ENCODE measurements around the gene SERPINB6.

Gene SERPINB6

DNA sequence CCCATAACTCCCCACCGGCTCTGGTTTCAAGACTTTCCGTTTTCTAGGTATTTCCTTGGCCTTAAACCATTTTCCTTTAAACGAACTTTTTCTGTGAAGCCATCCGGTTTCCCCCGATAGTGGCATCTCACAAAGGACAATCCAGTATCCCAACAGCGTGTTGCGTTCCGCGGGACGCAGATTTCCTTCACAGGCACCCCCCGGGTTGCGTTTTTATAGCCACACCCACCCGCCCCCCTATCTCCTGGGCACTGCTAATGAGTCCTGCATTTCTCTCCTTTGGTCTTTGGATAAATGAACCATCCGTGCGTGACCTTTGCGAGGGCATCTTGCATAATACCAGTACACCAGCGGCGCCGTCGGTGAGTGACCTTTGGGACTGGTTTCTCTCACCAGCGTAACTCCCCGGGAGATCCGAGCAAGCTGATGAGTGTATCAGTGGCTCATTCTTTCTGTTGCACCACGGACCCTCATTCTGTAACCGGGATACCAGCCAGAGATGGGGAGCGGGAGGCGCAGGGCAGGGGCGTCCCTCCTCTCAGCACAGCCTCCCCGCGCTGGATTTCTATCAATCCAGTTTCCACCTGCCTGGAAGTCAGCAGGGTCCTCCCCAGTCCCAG is 27.7 kb upstream of the SERPINB6 start:
- no peak for DNase-seq

DNA sequence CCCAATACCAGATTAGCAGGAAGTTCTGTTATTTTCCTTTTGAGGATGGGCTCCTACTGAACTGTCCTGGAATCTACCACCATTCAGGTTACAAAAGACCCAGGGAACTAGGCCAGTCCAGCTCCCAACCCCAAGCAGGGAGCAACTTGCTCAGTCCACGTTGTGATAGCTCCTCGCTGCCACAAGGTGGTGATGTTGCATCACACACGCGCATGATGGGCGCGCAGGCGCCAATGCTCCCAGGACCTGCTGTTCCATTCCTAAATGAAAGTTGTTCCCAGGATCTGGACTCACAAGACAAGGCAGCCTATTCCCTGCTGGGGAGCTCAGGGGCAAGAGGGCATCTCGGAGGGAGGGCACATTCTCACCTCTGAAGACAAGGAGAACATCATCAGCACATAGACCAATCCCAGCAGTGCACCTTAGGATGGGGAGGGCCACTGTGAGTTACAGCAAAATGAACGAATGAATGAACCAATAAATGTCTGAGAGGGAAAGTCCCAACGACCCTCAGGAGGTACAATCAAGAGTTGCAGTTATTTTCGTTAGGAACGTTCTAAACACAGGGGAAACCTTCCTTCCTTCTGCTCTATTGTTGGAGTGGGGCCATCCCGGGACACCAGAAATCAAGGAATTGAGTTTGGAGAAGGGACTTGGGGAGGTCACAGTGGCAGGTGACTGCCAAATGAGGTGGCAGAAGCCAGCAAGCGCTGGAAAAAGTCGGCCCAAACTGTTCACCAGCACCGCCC is 27.1 kb upstream of the SERPINB6 start:
- peak; percentile 27 for DNase-seq

DNA sequence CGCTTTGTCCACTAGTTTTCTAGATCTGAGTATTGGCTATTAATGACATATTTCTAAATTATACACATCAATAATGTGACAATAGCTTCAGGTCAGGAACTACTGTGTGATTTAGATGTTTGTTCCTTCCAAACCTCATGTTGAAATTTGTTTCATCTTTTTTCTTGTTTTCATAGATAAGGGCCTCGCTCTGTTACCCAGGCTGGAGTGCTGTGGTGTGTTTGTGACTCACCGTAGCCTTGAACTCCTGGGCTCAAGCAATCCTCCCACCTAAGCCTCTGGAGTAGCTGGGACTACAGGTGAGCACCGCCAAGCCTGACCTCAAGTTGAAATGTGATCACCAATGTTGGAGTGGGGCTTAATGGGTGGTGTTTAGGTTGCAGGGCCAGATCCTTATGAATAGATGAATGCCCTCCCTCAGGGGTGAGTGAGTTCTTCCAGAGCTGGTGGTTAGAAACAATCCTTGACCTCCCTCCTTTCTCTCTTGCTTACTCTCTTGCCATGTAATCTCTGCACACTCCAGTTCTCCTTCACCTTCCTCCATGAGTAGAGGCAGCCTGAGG is 22.5 kb upstream of the SERPINB6 start:
- DNase-seq, result no peak

DNA sequence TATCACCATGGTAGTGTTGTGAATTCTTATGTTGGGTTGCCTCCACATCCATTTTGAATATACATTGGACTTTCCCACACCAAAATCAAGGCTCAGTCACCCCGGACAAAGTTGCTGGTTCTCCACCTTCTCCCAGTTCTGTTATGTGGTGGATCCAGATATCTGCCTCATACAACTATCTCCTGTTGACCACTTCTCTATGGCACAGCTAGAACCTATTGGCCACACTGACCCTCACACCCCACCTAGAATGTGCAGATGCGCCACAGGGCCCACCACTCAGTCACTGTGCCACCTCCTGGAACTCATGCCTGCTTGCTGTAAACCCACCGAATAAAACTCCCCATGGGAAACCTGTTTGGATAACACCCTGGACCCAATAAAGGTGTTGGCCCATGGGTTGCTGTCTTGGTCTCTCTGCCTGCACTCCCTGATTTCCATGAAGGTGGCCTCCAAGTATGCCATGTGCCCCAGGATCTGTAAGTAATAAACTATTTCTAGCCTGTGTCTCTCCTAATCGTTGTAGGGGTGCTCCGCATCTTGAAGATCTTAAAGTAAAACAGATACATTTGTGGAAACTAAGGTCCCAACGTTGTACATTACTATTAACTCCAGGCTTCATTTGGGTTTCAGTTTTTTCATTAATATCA is 21.1 kb upstream of the SERPINB6 start:
- no peak for DNase-seq

DNA sequence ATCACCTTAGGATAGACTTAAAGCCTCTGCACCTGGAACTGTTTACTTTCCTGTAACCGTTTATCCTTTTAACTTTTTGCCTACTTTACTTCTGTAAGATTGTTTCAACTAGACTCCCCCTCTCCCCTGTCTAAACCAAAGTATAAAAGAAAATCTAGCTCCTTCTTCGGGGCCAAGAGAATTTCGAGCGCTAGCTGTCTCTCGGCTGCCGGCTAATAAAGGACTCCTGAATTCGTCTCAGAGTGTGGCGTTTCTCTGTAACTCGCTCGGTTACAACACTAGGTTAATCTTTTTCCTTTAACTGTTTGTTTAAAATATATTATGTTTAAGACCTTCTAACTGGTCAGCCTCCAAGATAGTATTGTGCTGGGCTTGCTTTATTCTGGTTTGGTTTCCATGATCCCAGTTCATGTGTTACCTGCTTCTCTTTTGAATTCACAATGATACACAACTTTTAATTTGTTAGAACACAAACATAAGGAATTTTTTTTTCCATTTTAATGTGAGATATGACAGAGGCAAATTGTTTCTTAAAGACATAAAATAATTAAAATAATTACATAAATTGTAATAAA is 19.7 kb upstream of the SERPINB6 start:
- DNase-seq, result no peak

DNA sequence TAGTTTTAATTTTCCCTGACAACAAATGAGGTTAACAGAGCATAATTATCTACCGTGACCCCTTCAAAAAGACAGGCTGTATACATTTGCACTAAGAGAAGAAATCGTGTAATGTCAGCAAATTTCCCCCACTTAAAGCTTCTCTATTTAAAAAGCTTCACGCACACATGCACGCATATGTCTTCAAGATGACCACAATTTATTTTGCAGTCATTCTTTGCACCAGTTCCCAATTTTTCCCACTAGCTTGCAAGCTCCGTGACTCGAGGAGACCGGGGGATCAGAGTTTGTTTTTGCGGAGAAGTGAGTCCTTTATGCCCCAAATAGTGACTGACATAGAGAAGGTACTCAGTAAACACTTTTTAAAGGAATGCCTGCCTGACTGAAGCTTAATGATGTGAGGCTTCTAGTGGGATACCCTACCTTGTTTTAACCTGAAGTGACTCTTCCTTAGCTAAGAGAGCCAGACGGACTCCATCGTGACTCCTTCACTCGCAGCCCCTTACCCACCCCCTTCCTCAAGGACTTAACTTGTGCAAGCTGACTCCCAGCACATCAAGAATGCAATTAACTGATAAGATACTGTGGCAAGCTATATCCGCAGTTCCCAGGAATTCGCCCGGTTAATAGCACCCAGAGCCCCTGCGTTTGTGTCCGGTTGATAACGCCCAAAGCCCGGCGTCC is 19.0 kb upstream of the SERPINB6 start:
- DNase-seq, result peak; percentile 80

DNA sequence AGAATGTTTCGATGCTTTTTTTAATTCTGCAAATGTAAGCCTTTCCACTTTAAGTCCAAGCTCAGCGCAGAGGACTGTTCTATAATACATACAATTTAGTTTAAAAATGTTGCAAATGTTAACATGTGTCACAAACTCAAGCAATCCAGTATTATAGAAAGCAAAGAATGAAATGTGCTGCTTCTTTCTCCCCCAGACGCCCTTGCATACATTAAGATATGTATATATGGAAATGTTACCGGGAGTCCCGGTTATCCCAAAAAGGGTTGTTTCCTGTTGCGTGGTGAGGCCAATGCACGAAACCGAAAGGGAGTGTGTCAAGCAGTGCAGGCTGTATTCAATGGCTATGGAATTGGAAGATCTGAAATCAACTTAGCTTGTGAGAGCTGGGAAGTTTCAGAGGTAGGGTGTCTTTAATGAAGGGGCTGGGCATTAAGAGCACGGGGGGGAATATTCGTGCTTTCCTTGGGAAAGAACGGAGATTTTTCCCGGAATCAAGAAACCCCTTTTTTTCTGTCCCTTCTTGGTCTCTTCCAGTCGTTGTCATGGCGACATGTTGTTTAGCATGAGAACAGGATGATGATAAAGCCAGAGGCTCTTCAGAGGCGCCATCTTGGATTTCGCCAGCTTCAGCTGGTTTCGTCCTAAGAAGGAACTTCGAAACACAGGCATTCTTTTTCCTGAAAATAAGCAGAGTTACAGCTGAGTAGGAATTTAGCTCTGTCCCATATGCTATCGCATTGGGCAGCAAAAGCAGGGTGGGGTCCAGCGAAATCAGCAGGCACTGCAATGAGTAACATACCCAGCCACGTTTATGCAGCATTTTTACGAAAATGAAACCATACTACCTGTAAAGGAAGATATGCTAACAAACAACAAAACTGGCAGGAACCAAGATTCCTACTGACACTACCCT is 18.2 kb upstream of the SERPINB6 start:
- DNase-seq, result peak; percentile 99

DNA sequence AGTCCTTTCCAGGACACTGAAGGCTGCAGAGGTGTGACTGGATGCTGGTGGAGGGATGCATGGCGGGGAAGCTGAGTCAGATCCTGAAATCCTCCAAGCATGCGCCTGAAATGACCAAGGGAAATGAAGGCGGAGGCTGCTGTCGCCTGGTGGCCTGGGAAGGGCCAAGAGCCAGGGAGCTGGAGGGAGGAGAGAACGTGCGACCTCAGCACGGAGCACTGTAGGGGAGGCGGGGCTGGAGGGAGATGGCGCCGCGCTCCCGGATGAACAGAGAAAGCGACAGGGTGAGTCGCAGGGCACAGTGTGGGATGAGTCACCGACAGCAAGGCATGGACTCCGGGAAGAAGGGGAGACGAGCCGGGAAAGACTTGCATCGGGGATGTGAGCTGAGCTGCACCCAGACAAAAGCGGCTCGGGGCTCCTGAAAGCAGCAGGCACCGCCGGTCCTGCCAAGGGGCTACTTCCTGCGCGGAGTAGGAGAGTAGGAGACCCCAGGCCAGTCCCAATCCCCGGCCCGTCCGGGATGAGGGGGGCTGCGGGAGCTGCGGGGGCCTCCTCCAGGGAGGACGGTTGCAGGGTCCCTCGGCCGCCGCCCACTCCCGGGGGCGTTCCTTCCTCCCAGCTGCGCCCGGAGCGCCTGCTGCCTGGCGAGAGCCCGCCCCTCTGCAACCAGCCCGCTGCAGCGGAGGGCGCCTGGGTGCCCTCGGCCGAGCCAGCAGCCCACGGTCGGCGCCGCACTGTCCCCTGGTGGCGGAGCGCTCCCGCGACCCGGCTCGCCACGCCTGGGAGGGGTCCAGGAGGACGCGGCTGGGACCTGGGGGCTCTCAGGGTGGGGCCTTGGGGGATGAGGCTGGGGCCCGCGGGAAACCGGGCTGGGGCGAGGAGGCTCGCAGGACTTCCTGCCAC is 17.3 kb upstream of the SERPINB6 start:
- peak; percentile 94 for DNase-seq

DNA sequence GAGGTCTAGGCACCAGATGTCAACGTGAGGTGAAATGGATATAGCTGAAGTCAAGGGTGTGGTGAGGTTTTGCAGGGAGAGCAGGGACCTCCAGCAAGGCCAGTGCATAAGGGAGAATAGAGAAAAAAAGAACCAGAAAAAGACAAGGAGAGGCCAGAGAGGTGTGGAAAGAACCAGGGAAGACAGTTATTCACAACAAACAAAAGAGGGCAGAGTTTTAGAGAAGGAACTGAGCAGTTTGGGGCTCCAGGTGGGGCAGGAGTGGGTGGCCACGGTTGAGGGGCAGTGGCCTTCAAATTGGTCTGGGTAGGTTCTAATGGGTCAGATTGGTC is 16.7 kb upstream of the SERPINB6 start:
- no peak for DNase-seq

DNA sequence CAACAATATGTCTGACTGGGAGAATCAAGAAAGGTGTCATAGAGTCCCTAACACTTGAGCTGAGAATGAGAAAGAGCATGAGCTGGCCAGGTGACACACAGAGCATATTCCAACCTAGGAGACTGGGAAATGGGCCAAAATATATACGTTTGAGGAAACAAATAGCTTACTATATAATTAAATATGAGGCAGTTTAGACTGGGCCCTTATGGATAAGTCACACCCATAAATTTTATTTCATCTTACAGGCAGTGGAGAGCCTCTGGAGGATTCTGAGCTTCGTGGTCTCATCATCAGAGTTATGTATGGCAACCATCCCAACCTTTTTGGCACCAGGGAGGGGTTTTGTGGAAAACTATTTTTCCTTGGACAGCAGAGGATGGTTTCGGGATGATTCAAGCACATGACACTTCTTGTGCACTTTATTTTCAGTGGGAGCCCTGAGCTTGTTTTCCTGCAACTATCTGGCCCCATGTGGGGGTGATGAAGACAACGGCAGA is 15.4 kb upstream of the SERPINB6 start:
- no peak for DNase-seq

DNA sequence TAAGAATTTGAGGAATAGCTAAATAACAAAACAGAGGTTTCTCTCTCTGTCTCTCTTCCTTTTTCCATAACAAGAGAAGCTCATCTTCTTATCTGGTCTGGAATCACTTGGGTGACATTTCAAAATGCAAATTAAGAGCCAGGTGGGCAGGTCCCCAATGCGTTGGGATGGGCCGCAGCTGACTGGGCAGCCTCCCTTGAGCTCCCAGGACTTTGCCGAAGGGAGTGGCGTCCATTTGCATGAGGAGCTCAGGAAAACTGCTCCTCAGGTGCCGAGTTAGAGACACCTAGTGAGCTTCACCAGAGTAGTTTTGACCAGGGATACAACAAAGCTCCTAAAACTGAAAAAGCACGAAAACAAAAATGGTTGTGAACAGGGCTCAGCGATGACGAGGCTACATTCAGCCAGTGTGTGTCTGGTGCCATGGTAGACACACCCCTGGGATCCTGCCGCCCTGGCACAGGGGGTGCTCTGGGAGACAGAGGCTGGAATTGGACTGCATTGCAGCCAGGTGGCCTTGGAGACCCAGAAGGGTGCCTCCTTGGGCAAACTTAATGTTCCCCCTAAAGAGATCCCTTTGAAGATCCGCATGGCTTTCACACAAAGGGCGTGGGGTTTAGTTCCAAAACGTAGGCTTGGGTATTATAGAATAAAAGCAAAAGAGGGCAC is 13.5 kb upstream of the SERPINB6 start:
- DNase-seq, result no peak

DNA sequence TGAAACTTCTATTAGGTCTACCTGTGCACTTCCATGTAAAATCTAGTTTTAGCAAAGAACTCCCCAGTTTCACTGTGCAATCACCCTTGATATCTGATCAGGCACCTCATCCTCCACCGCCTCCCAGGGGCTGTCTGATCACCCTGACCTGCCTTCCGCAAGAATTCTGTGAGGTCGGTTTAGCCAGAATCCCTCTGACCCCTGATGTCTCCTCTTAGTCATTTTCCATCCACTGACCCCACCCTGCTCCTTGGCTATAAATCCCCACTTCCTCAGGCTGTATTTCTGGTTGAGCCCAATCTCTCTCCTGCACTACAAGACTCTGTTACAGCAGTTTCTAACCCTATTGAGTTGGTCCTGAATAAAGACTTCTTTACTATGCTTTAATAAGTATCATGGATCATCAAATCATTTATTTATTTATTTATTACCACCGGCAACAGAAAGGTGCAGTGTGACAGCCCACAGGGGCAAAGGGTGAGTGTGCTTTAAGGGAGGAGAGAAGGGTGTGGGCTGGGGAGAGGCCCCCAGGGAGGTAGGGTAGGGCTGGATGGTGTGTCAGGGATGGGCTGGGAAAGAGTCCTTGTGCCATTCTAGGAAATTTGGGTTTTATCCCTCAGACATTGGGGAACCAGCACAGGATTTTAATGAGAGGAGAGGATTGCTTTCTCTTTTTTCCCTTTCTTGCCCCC is 11.2 kb upstream of the SERPINB6 start:
- DNase-seq, result no peak

DNA sequence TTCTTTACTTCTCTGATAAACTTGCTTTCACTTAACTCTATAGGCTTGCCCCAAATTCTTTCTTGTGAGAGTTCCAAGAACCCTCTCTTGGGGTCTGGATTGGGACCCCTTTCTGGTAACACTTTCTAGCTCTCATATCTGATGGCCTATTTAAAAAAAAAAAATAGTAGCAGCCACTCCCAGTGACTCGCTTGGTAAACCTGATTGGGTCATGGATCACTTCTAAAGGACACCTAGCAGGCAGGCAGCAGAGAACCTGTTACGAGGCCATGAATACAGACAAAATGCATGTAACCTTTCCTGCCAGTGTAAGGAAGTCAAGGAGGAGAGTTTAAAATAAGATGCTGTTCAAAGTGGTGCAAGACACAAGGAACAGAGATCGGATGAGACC is 9.1 kb upstream of the SERPINB6 start:
- DNase-seq, result no peak

DNA sequence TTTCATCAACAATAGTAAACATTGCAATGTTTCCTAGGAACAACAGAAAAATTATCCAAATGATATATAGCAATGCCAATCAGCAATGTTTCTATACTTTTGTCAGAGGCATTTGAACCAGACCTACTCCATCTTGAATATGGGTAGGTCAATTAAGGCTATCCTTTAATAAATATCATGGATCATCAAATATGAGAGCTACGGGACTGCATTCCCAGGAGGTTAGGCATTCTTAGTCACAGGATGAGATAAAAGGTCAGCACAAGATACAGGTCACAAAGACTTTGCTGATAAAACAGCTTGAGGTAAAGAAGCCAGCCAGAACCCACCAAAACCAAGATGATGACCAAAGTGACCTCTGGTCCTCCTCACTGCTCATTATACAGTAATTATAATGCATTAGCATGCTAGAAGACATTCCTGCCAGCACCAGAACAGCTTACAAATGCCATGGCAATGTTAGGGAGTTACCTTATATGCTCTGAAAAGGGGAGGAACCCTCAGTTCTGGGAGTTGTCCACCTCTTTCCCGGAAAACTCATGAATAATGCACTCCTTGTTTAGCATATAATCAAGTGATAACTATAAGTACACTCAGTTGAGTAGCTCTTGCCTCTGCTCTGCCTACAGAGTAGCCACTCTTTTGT is 8.6 kb upstream of the SERPINB6 start:
- DNase-seq, result no peak

DNA sequence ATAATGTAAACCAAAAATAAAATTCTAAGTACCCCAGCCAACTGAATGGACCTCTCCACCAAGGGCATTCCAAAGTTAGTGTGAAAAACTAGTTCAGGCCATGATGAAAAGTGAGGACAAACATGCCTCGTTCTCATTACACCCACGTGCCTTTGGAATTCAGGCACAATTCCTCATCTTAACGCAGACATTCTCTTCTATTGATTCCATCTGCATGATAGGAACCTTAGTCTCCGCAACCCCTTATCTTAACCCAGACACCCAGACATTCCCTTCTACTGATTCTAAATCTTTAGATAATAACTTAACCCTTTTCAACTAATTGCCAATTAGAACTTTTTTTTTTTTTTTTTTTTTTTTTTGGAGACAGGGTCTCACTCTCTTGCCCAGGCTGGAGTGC is 7.6 kb upstream of the SERPINB6 start:
- DNase-seq, result no peak

DNA sequence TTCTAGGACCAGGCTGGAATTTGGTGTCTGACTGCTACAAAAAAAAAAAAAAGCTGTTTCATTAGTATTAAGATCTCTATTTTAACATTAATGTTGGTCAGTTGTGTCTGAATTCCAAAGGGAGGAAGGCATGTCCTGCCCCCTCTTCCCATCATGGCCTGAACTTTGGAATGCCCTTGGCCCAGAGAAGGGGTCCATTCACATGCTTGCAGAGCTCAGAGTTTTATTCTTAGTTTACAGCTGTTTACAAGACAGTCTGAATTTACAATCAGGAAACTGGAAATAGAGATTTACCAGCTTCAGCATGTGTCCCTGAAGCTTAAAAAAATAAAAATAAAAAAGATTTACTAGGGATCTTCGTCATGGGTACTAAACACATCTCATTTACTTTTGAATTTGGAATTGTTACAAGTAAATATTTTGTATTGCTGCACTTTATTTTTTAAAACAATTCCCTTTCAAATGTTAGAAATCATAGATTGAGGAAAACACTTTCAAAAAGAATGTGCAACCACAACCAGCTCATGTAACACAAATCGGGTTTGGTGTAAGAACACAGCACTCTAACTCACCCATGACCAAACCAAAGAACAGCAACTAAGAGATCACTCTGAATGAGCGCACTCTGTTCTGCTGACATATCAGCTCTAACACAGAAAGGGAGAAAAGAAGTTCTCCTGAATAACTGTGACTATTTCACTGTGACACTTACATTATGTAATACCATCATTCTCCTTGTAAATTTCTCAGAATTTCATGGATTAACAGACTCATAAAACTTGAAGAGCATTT is 6.6 kb upstream of the SERPINB6 start:
- no peak for DNase-seq

DNA sequence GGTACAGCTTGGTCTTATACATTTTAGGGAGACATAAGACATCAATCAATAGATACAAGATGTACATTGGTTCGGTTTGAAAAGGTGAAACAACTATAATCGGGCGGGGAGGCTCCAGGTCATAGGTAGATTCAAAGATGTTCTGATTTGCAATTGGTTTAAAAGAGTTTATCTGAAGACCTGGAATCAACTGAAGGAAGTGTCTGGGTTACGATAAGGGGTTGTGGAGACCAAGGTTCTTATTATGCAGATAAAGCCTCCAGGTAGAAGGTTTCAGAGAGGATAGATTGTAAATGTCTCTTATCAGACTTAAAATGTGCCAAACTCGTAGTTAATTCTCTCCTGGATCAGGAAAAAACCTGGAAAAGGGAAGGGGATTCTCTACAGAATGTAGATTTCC is 5.9 kb upstream of the SERPINB6 start:
- DNase-seq, result no peak

DNA sequence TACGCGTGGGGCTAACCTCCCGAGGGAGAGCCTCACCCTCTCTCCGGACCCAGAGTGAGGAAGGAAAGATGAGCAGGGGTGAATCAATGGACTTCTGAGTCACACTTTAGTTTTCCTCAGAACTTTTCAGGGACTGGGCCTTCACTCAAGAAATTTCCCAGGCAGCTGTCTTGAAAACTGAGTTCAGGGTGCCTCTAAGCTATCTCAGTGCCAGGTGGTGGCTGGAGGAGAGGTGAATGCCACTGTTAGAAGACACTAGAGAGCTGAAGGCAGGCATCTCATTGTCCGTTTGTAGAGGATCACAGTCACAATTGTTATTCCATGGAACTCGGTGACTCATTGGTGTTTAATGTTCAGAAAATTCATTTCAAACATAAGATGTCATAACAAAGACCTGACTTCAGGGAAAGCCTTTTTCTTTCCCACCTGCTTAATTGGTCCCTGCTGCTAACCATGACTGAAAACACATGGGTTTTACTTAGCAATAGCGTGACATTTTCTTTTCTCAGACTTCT is 5.3 kb upstream of the SERPINB6 start:
- no peak for DNase-seq
